OCI-LY7 (cell line): ENCODE results near the gene UBE2N. TPM values are rescaled to one million over a fixed set of nuclear protein-coding genes. Genes with fewer than 3 reads are reported as not detected.

Experiments used
- BruUV-seq: library from RNA; stranded (reverse); fragments of 400-500 nt; replicated peaks from 2 replicates; lab custom pipeline; 2021; lab: Mats Ljungman, UMichigan
- CTCF ChIA-PET: fragments of 300-600 bp; sonication (Branson Sonifier 250); formaldehyde crosslinking; loops from one replicate; lab custom pipeline; 2022; ENCODE audit warnings: antibody characterized with exemption; ENCODE audit not compliant: unreplicated experiment; lab: Charles Lee
- POLR2A ChIA-PET: fragments of 300-600 bp; sonication (Branson Sonifier 250); formaldehyde crosslinking; loops from one replicate; lab custom pipeline; 2022; ENCODE audit warnings: antibody characterized with exemption; lab: Charles Lee
- DNase-seq: peaks from one replicate; pipeline ENCODE4 v3.0.0-alpha.2; 2015; ENCODE audit warnings: low spot score
- H2AFZ ChIP-seq: fragments of 200-600 bp; sonication (generic), shearing (Covaris generic); 2 replicates; pipeline ENCODE4 v1.6.1; 2014; ENCODE audit warnings: mild to moderate bottlenecking, antibody characterized with exemption, low read length, moderate library complexity
- H3K27ac ChIP-seq: fragments of 200-600 bp; sonication (generic); 2 replicates; pipeline ENCODE4 v1.5.1; 2014; ENCODE audit warnings: mixed run types, low read depth, mild to moderate bottlenecking, moderate library complexity, low read length, inconsistent platforms; ENCODE audit not compliant: poor library complexity, severe bottlenecking
- H3K36me3 ChIP-seq: fragments of 200-600 bp; sonication (generic); 2 replicates; pipeline ENCODE4 v1.6.1; 2014; ENCODE audit warnings: mild to moderate bottlenecking, antibody characterized with exemption, low read length, moderate library complexity, mixed read lengths; ENCODE audit not compliant: insufficient read depth
- H3K4me1 ChIP-seq: fragments of 200-600 bp; sonication (generic); 2 replicates; pipeline ENCODE4 v1.5.1; 2014; ENCODE audit warnings: mild to moderate bottlenecking, low read length; ENCODE audit not compliant: insufficient read depth, poor library complexity, severe bottlenecking
- H3K4me2 ChIP-seq: fragments of 200-600 bp; sonication (generic); 2 replicates; pipeline ENCODE4 v1.6.1; 2014; ENCODE audit warnings: mild to moderate bottlenecking, low read length
- H3K4me3 ChIP-seq: fragments of 200-600 bp; sonication (generic); 2 replicates; pipeline ENCODE4 v1.5.1; 2014; ENCODE audit warnings: mild to moderate bottlenecking, low read depth, low read length; ENCODE audit not compliant: poor library complexity, severe bottlenecking
- H3K79me2 ChIP-seq: fragments of 200-600 bp; sonication (generic); 2 replicates; pipeline ENCODE4 v1.6.1; 2016; ENCODE audit warnings: low read depth, mild to moderate bottlenecking, low read length, moderate library complexity, mixed read lengths; ENCODE audit not compliant: insufficient read depth
- H3K9me2 ChIP-seq: fragments of 200-600 bp; sonication (generic); 2 replicates; pipeline ENCODE4 v1.6.1; 2016; ENCODE audit warnings: mild to moderate bottlenecking, low read length, mixed read lengths; ENCODE audit not compliant: insufficient read depth
- H3K9me3 ChIP-seq: fragments of 200-600 bp; sonication (generic); 2 replicates; pipeline ENCODE4 v1.6.1; 2014; ENCODE audit warnings: mild to moderate bottlenecking, mixed run types, low read length, mixed read lengths
- H4K20me1 ChIP-seq: fragments of 200-600 bp; sonication (generic); 2 replicates; pipeline ENCODE4 v1.6.1; 2014; ENCODE audit warnings: mild to moderate bottlenecking, antibody characterized with exemption, low read length, moderate library complexity, mixed read lengths; ENCODE audit not compliant: insufficient read depth
- EZH2phosphoT487 ChIP-seq: fragments of 200-600 bp; sonication (generic); IDR thresholded peaks from 2 replicates; pipeline ENCODE4 v1.6.1; 2018; ENCODE audit warnings: low read depth, borderline replicate concordance, mild to moderate bottlenecking, mixed run types, antibody characterized with exemption, low read length, moderate library complexity, mixed read lengths
- intact Hi-C: fragments of 100-400 bp; cut with micrococcal nuclease; formaldehyde crosslinking; loops from one replicate; pipeline ENCODE4 v1.10.0; 2022; ENCODE audit not compliant: unreplicated experiment
- total RNA-seq, 2 experiments: library from RNA; depleted of rRNA in 1 of 2; stranded (reverse); fragments of >200 nt in 1 of 2; shearing (Covaris generic) in 1 of 2; gene quantifications; 2 replicates each; pipeline ENCODE4 v1.2.3, GENCODE V29; 2014 to 2022
- TF ChIP-seq, protein P1 (sequence below): fragments of 200-600 bp; sonication (generic); conservative IDR thresholded peaks from 2 replicates; pipeline ENCODE4 v1.5.1; 2014; ENCODE audit warnings: mild to moderate bottlenecking, antibody characterized with exemption, low read length, moderate library complexity, mixed read lengths

UBE2N gene
- total RNA-seq, 2 experiments from 2014 or later, result 153 to 214 TPM

DNA sequence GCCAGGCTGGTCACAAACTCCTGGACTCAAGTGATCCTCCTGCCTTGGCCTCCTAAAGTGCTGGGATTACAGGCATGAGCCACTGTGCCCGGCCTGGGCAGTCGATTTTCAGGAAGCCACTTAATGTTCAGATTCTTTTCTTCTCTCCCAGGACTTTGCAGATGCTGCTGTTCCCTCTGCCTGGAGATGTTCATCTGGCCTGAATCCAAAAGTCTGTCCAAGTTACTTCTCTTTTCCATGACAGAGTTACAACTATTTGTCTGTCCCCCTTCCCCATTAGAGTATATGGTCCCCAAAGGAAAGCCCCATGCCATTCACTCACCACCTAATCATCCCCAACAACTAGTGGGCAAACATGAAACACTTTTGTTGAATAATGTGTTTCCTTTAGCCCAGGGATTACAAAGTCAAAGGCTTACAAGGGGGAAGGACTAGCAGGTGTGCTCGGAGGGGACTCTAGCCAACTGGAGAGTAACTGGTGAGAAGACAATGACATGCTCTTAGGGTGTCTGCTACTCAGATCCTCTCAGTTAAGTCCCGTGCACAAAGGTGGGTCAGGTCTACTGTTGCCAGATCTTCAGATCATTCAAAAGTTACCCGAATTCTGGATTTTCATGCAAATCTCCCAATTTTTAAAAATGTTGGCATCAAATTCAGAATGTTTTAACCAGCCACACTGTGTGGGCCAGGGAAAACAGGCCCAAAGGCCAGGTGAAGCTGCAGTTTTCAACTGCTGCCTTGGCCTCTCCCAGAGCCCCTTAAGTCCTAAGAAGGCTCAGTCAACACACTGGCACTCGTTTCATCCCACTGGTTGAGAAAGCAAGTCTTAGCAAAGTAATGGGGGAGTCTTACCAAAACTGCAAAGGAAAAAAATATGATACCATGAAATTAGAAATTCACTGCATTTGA, 34.4 kb downstream of the UBE2N start:
- peaks cover 88% of the 10 kb centered on the region for H3K36me3 ChIP-seq
- no peak for DNase-seq
- BruUV-seq, result no TSS peak
- H3K9me3 ChIP-seq, result no peaks in the 10 kb centered on the region
- no peaks in the 10 kb centered on the region for H3K4me1 ChIP-seq
- H3K4me3 ChIP-seq, result no peak overlapping the region
- H3K79me2 ChIP-seq, result peaks cover 28% of the 10 kb centered on the region
- TF ChIP-seq EZH2phosphoT487, result no peak
- TF ChIP-seq, protein P1, sequence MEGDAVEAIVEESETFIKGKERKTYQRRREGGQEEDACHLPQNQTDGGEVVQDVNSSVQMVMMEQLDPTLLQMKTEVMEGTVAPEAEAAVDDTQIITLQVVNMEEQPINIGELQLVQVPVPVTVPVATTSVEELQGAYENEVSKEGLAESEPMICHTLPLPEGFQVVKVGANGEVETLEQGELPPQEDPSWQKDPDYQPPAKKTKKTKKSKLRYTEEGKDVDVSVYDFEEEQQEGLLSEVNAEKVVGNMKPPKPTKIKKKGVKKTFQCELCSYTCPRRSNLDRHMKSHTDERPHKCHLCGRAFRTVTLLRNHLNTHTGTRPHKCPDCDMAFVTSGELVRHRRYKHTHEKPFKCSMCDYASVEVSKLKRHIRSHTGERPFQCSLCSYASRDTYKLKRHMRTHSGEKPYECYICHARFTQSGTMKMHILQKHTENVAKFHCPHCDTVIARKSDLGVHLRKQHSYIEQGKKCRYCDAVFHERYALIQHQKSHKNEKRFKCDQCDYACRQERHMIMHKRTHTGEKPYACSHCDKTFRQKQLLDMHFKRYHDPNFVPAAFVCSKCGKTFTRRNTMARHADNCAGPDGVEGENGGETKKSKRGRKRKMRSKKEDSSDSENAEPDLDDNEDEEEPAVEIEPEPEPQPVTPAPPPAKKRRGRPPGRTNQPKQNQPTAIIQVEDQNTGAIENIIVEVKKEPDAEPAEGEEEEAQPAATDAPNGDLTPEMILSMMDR, result no peak
- no peaks in the 10 kb centered on the region for H3K9me2 ChIP-seq
- H2AFZ ChIP-seq, result no peak overlapping the region
- H3K27ac ChIP-seq, result no peak overlapping the region
- intact Hi-C loops, result no loop called here
- ChIA-PET POLR2A (interaction anchor here (1.4 kb wide), 1 partner anchor 12 kb away, joined by 5 read pairs; no protein-coding TSS in a partner anchor), CTCF (no interaction called here)
- H4K20me1 ChIP-seq, result peaks cover 12% of the 10 kb centered on the region
- H3K4me2 ChIP-seq, result no peak overlapping the region

DNA sequence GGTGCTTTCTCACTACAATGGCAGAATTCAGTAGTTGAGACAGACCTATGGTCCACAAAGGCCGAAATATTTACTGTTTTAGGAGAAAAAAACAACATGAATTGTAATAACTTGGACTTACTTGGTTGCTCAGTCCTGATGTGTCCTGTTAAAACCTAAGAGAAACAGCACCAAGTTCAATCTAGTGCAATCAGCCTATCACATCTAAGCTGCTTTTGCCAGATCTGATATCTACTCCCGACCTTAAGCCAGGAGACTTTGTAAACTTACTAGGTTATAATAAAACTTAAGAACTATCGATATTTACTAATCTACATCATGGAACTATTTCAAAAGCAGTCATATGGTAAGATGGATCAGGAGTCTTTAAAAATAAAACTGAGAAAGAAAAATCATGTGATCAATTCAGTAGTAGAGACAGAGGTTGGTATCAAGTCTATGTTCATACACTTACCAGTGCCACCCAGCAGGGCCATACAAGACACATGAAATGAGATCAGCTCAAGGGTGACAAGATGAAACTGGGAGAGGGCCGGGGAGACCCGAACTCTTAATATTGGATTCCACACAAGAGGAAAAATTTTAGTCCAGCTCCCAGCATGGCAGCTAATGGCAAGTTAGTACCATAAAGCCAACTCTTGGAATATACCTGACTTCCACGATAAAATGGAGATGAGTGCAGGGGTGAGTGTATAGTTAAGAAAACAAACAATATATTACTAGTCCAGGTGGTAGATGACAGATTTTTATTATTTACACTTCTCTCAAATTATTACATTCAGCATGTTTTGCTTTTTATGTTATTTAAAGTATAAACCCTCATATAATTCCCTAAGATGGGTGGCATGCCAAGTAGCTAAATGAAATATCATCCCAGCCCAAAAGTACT, 36.5 kb downstream of the UBE2N start:
- no peak overlapping the region for H3K27ac ChIP-seq
- no peak overlapping the region for H3K4me3 ChIP-seq
- no peak overlapping the region for H3K4me2 ChIP-seq
- BruUV-seq, result no TSS peak
- peaks cover 12% of the 10 kb centered on the region for H4K20me1 ChIP-seq
- H3K9me3 ChIP-seq, result no peaks in the 10 kb centered on the region
- CTCF ChIA-PET, result no interaction called here
- TF ChIP-seq, protein P1, result no peak
- TF ChIP-seq EZH2phosphoT487, result no peak
- peaks cover 69% of the 10 kb centered on the region for H3K36me3 ChIP-seq
- no peak for DNase-seq
- no peaks in the 10 kb centered on the region for H3K9me2 ChIP-seq
- no peaks in the 10 kb centered on the region for H3K4me1 ChIP-seq
- H3K79me2 ChIP-seq, result peaks cover 8% of the 10 kb centered on the region; the same call in 1 of the 2 replicates
- intact Hi-C loops, result no loop called here
- POLR2A ChIA-PET, result interaction anchor here (0.6 to 1.8 kb wide), 9 partner anchors 9 to 829 kb away, joined by 3 to 5 read pairs (median 4); no protein-coding TSS in a partner anchor
- no peak overlapping the region for H2AFZ ChIP-seq
